Activated T-helper 17 cell treated with anti-CD3 and anti-CD28 coated beads, Interleukin-2, amount 50 U/mL, for 72 hours (primary cell): Measurements from ENCODE around the gene C4BPA. TPM values are rescaled to one million over a fixed set of nuclear protein-coding genes. Genes with fewer than 3 reads are reported as not detected.

Experiments used
- total RNA-seq, 2 donors: library from RNA; stranded (reverse); gene quantifications; one replicate each; pipeline ENCODE4 v1.2.3, GENCODE V29; 2022

C4BPA gene
- total RNA-seq, 2 donors from 2014 or later, result not detected

Other genes starting within 250 kb of the C4BPA start
- not detected for gene IL20, start 238.6 kb upstream of the C4BPA start, total RNA-seq
- gene IL24, start 206.8 kb upstream of the C4BPA start, total RNA-seq, result 1 to 10 TPM in 1 of 2 donors, under 1 TPM in 1; 0.15 to 4.6 TPM
- 10 to 100 TPM; 22.7 to 74.0 TPM for gene FCMR, start 182.3 kb upstream of the C4BPA start, total RNA-seq
- gene PIGR, start 157.8 kb upstream of the C4BPA start, total RNA-seq, result under 1 TPM in 1 of 2 donors, not detected in 1; 0.34 TPM
- gene FCAMR, start 133.8 kb upstream of the C4BPA start, total RNA-seq, result not detected
- not detected for gene C1orf116, start 71.5 kb upstream of the C4BPA start, total RNA-seq
- gene YOD1, start 53.0 kb upstream of the C4BPA start, total RNA-seq, result 1 to 10 TPM; 6.7 to 7.1 TPM
- 1 to 10 TPM in 1 of 2 donors, under 1 TPM in 1; 0.85 to 1.3 TPM for gene PFKFB2, start 51.0 kb upstream of the C4BPA start, total RNA-seq
- 1 to 10 TPM in 1 of 2 donors, under 1 TPM in 1; 0.58 to 2.1 TPM for gene C4BPB, start 15.4 kb upstream of the C4BPA start, total RNA-seq
- gene CD55, start 217.4 kb downstream of the C4BPA start, total RNA-seq, result 10 to 100 TPM; 29.0 to 61.8 TPM